ENCODE measurements around the gene CAB39L.
"Not testable (repeated sequence)": the region's sequence is repeated elsewhere in the genome, so short reads cannot be mapped to it uniquely, and the experiment has no call there.

CAB39L gene

GRCh38 chr13:49297338-49297737 is 146.5 kb downstream of the CAB39L start:
- FAIRE-seq (no peak), DNase-seq (ENCODE audit: insufficient read length, low spot score) (no peak)

- DNase-seq (ENCODE audit: insufficient read length, low spot score) (no peak), FAIRE-seq (no peak)
Observed at GRCh38 chr13:49296659-49297058, 147.2 kb downstream of the CAB39L start.

- DNase-seq (ENCODE audit: insufficient read length, low spot score) = no peak
- no peak for FAIRE-seq
Observed at GRCh38 chr13:49295244-49295643, 148.6 kb downstream of the CAB39L start.

- FAIRE-seq = not testable (repeated sequence)
Observed at GRCh38 chr13:49294723-49295122, 149.1 kb downstream of the CAB39L start.

GRCh38 chr13:49292742-49293486 is 150.9 kb downstream of the CAB39L start:
- no peak for DNase-seq (ENCODE audit: insufficient read length, low spot score)
- no peak for FAIRE-seq

More at GRCh38 chr13:49294723-49295122, 149.1 kb downstream of the CAB39L start:
- not testable (repeated sequence) for DNase-seq (ENCODE audit: insufficient read length, low spot score)

GRCh38 chr13:49288458-49288857 is 155.4 kb downstream of the CAB39L start:
- FAIRE-seq = no peak
- DNase-seq (ENCODE audit: insufficient read length, low spot score) = no peak

GRCh38 chr13:49287995-49288394 is 155.9 kb downstream of the CAB39L start:
- no peak for DNase-seq (ENCODE audit: insufficient read length, low spot score)
- no peak for FAIRE-seq

GRCh38 chr13:49279885-49280284 is 164.0 kb downstream of the CAB39L start:
- FAIRE-seq (no peak), DNase-seq (ENCODE audit: insufficient read length, low spot score) (no peak)

- FAIRE-seq = no peak
- no peak for DNase-seq (ENCODE audit: insufficient read length, low spot score)
Observed at GRCh38 chr13:49279112-49279511, 164.8 kb downstream of the CAB39L start.

- DNase-seq (ENCODE audit: insufficient read length, low spot score) = no peak
Observed at GRCh38 chr13:49278211-49278610, 165.7 kb downstream of the CAB39L start.

GRCh38 chr13:49272296-49272695 is 171.6 kb downstream of the CAB39L start:
- no peak for FAIRE-seq

More at GRCh38 chr13:49278211-49278610, 165.7 kb downstream of the CAB39L start:
- FAIRE-seq = no peak

GRCh38 chr13:49271264-49271663 is 172.6 kb downstream of the CAB39L start:
- FAIRE-seq (no peak), DNase-seq (ENCODE audit: insufficient read length, low spot score) (no peak)

More at GRCh38 chr13:49272296-49272695, 171.6 kb downstream of the CAB39L start:
- DNase-seq (ENCODE audit: insufficient read length, low spot score) = no peak

GRCh38 chr13:49265822-49266221 is 178.0 kb downstream of the CAB39L start:
- FAIRE-seq = no peak

GRCh38 chr13:49262634-49263033 is 181.2 kb downstream of the CAB39L start:
- no peak for DNase-seq (ENCODE audit: insufficient read length, low spot score)
- FAIRE-seq = no peak

More at GRCh38 chr13:49265822-49266221, 178.0 kb downstream of the CAB39L start:
- no peak for DNase-seq (ENCODE audit: insufficient read length, low spot score)

- FAIRE-seq = no peak
Observed at GRCh38 chr13:49259586-49259985, 184.3 kb downstream of the CAB39L start.

More at GRCh38 chr13:49259586-49259985, 184.3 kb downstream of the CAB39L start:
- no peak for DNase-seq (ENCODE audit: insufficient read length, low spot score)
